Ovary (tissue), 9 donors: ENCODE data around the gene TSHZ2. TPM values are rescaled to one million over a fixed set of nuclear protein-coding genes. Genes with fewer than 3 reads are reported as not detected.

Experiments used
- DNase-seq, 5 donors: peaks; one replicate each; pipeline ENCODE4 v3.0.0-alpha.2; 2019 to 2020
- H3K27ac ChIP-seq, 2 donors: fragments of 200-600 bp; one replicate each; pipeline versions ENCODE4 v1.5.1 to v1.8.0; 2019 to 2022
- H3K27me3 ChIP-seq: fragments of 200-600 bp; one replicate; pipeline ENCODE4 v1.8.0; 2022
- H3K36me3 ChIP-seq: fragments of 200-600 bp; sonication (generic); one replicate; pipeline ENCODE4 v1.5.1; 2019
- H3K4me1 ChIP-seq: one replicate; pipeline ENCODE4 v1.8.1; 2013; ENCODE audit warnings: mild to moderate bottlenecking, moderate library complexity; ENCODE audit not compliant: insufficient read depth
- H3K4me3 ChIP-seq: fragments of 200-600 bp; sonication (generic); one replicate; pipeline ENCODE4 v1.5.1; 2017
- H3K9me3 ChIP-seq, 2 donors: fragments of 200-600 bp in 1 of 2; sonication (generic) in 1 of 2; one replicate each; pipeline versions ENCODE4 v1.5.1 to v1.8.1; 2013 to 2019; ENCODE audit warnings: mild to moderate bottlenecking in 1 of 2, moderate library complexity in 1 of 2
- EP300 ChIP-seq: sonication (generic); formaldehyde crosslinking; IDR thresholded peaks from one replicate; pipeline ENCODE4 v1.6.1; 2017; ENCODE audit warnings: antibody characterized with exemption
- POLR2A ChIP-seq: fragments of 450-650 bp; IDR thresholded peaks from one replicate; pipeline ENCODE4 v1.6.1; 2017; ENCODE audit warnings: antibody characterized with exemption, mild to moderate bottlenecking, moderate library complexity
- WGBS, 3 donors: extraction: QIAGEN DNeasy Blood & Tissue Kit in 1 of 3; methylation state at CpG; one replicate each; pipeline versions ENCODE4 v1.1.5 to v1.1.7; 2013 to 2017; 5-methylcytosine and 5-hydroxymethylcytosine counted together
- intact Hi-C, 4 donors: fragments of 100-400 bp; cut with DNase I; formaldehyde crosslinking; loops; one replicate each; pipeline versions ENCODE4 v1.11.0 to v1.15.1; 2022 to 2023
- polyA plus RNA-seq, 2 donors: library from polyadenylated mRNA; stranded (reverse); fragments of 200-250 nt in 1 of 2; fragments of 350-450 nt in 1 of 2; fragmentation: Illumina TruSeq in 1 of 2; extraction: RNeasy Lipid Tissue Mini Kit (QIAGEN cat#74804) in 1 of 2; gene quantifications; one replicate each; pipeline ENCODE4 v1.2.3, GENCODE V29; 2013 to 2014
- total RNA-seq, 7 donors: library from RNA; depleted of rRNA in 2 of 7; stranded (reverse); fragments of >200 nt in 2 of 7; fragmentation: NEBNext Ultra II Directional in 3 of 7; extraction: Animal tissue kit (Norgen Biotek cat#: 25700) in 3 of 7; gene quantifications; one replicate each; pipeline versions ENCODE4 v1.1.0 to v1.2.4, GENCODE V29; 2016 to 2023
- TF ChIP-seq, protein P1 (sequence below), 3 donors: fragments of 450-650 bp in 2 of 3; fragments of 200-600 bp in 1 of 3; IDR thresholded peaks; one replicate each; pipeline versions ENCODE4 v1.5.1 to v1.8.0; 2016 to 2022; ENCODE audit warnings: antibody characterized with exemption in 3 of 3, mild to moderate bottlenecking in 1 of 3
- donor health status: DM: no; HTN: no; CAD: no; lungs with moderate emphysema.
- donor health status: DM: no; HTN: no; CAD: no.
- donor health status: Bipolar disorder and iron deficiency.
- donor health status: DM: yes; HTN: yes; CAD: no.
- donor health status: DM: no; HTN: no; CAD: no.
- donor health status: DM: yes; HTN: yes; CAD: no.

The TSHZ2 gene
- total and polyA plus RNA-seq, 9 donors, result 18.2 to 113 (median 40.2) TPM

DNA sequence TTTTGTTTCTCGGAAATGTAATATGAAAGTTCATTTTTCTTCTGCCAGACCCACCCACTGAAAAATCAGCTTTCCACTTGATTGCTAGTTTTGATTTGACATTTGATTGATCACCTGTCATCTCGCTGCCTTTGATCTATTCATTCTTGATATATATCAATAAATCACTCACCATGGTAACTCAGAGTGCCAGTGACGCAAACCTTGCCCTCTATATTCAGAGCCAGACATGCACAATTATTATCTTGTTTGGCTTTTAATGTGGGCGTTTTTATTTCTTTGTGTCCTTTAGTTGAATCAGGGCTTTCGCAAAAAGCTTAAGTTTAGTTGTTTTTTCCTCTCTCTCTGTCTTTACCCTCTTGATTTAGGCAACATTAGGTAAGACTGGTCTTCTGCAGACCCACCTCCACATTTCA, 2.0 kb downstream of the TSHZ2 start:
- Histone ChIP-seq H3K36me3 (no peaks in the 10 kb centered on the region), H3K4me1 (peaks cover 5% of the 10 kb centered on the region), H3K4me3 (peak overlapping the region; percentile 66), H3K27me3 (no peaks in the 10 kb centered on the region), H3K27ac (peak overlapping the region in 1 of 2 donors; percentile 64), H3K9me3 (no peaks in the 10 kb centered on the region)
- peak in 1 of 5 donors; percentile 21 for DNase-seq
- WGBS, 3 donors, result 7 to 12% (median 11%) methylated on average over 5 of the region's 5 CpGs
- no peak for TF ChIP-seq EP300
- TF ChIP-seq POLR2A, result no peak
- TF ChIP-seq, protein P1, sequence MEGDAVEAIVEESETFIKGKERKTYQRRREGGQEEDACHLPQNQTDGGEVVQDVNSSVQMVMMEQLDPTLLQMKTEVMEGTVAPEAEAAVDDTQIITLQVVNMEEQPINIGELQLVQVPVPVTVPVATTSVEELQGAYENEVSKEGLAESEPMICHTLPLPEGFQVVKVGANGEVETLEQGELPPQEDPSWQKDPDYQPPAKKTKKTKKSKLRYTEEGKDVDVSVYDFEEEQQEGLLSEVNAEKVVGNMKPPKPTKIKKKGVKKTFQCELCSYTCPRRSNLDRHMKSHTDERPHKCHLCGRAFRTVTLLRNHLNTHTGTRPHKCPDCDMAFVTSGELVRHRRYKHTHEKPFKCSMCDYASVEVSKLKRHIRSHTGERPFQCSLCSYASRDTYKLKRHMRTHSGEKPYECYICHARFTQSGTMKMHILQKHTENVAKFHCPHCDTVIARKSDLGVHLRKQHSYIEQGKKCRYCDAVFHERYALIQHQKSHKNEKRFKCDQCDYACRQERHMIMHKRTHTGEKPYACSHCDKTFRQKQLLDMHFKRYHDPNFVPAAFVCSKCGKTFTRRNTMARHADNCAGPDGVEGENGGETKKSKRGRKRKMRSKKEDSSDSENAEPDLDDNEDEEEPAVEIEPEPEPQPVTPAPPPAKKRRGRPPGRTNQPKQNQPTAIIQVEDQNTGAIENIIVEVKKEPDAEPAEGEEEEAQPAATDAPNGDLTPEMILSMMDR (IDR thresholded peaks at IDR 0.05), result no peak
- intact Hi-C loops, result no loop called here

DNA sequence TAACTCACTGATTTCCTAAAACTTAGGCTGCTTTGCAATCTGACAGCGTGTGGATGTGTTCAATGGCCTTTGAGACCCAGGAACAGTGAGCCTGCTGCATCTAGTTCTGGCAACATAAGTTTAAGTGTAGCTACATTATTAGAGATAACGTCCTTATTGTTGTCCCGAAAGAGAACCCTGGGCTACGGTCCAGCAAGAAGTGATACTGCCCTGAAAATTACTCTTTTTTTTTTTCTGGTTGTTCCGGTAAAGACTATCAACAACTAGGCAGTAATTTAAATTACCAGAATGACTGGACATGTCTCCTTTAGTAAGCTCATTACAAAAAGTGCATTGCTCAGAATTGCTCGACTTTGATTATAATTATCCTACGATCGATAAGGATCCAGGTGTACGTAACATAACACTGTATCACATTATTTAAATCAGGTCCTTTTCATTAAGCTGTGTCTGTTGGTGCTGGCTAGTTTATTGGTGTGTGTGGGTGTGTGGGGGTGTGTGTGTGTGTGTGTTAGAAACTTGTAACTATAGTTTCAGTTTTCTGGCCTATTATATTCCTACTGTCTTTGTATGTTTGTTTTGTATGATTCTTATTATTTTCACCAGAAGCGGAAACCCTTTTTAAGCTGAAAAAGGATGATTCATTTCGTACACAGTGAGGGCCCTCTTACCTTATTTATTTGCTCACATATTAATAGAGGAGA, 3.0 kb downstream of the TSHZ2 start:
- H3K36me3 ChIP-seq, result no peaks in the 10 kb centered on the region
- intact Hi-C loops, result no loop called here
- H3K27ac ChIP-seq, result peak overlapping the region; percentile 36 to 64
- peaks cover 7% of the 10 kb centered on the region for H3K4me1 ChIP-seq
- no peaks in the 10 kb centered on the region for H3K9me3 ChIP-seq
- DNase-seq, result peak in 4 of 5 donors; percentile 26 to 59 (median 42)
- TF ChIP-seq, protein P1 (IDR thresholded peaks at IDR 0.05), result no peak
- TF ChIP-seq POLR2A, result no peak
- no peak for TF ChIP-seq EP300
- WGBS, 3 donors, result 6 to 13% (median 9%) methylated on average over 11 of the region's 11 CpGs
- H3K27me3 ChIP-seq, result no peaks in the 10 kb centered on the region
- peak overlapping the region; percentile 66 for H3K4me3 ChIP-seq

DNA sequence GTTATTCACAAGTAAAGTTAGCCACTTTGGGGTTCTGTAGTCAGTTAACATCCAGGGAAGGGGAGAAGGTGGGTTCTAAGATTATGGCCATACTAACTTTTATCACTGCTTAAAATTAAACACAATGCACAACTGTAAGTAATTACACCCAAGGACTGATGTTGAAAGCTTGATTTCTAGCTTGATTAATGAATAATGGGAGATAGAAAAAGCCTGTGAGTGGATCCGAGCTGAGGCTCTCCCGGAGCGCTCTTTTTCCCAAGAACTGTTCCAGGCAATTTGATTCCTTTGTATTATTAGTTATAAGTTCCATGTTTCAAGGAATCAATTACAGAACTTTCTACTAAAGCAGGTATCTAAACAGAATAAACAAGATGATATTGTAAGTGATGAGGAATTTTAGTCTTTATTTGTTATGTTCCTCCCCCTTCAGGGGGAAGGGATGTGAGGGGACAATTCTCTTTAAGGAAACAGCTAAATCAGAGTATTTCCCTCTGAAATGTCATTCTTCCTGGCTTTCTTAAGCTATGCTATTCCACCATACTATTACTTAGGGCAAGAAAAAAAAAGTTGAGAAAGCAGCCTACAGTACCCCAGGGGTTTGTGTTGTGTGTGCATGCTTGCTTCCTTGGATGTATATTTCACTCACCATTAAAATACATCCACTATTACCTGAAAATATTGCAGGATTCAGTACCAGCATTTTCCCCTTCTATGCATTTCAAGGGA, 3.8 kb downstream of the TSHZ2 start:
- Histone ChIP-seq H3K4me1 (peaks cover 7% of the 10 kb centered on the region), H3K27ac (peak overlapping the region; percentile 36 to 41), H3K27me3 (no peaks in the 10 kb centered on the region), H3K36me3 (no peaks in the 10 kb centered on the region), H3K9me3 (no peaks in the 10 kb centered on the region), H3K4me3 (peak overlapping the region; percentile 66)
- no peak for DNase-seq
- 37 to 63% (median 50%) methylated on average over 3 of the region's 3 CpGs for WGBS, 3 donors
- intact Hi-C loops, result no loop called here
- TF ChIP-seq, protein P1 (IDR thresholded peaks at IDR 0.05), result no peak
- TF ChIP-seq EP300 (no peak), POLR2A (no peak)

DNA sequence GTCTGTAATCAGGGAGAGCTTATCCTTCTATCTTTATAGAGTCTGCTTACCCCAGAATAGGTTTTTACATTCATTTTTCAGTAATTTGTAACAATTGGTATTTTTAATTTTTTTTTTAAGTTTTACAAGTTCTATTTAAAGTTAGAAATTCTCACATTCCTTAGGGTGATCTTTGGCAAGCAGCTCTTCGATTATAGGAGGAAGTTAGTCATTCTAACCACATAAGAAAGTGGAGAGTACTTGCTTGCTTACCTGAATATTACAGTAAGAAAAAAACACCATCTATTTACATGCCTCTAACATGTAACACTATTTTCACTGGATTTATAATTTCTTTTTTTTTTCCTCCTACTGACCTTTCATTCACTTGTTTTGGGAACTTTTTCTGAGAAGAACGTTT, 6.7 kb downstream of the TSHZ2 start:
- WGBS, 3 donors, result 19 to 32% (median 22%) methylated on average over 2 of the region's 2 CpGs
- Histone ChIP-seq H3K27me3 (no peaks in the 10 kb centered on the region), H3K36me3 (no peaks in the 10 kb centered on the region), H3K4me1 (peaks cover 7% of the 10 kb centered on the region), H3K4me3 (no peak overlapping the region), H3K9me3 (no peaks in the 10 kb centered on the region), H3K27ac (no peak overlapping the region)
- no peak for DNase-seq
- intact Hi-C loops, result no loop called here
- TF ChIP-seq, protein P1 (IDR thresholded peaks at IDR 0.05), result no peak
- no peak for TF ChIP-seq POLR2A
- no peak for TF ChIP-seq EP300
